GM13976 (cell line): ENCODE results near the gene COX17.
A peak's percentile ranks its signal among the peaks of the same experiment; 100 is the strongest.

Experiments used
- DNase-seq: peaks from one replicate; pipeline ENCODE4 v3.0.0; 2012; ENCODE audit warnings: low spot score
- in situ Hi-C: fragments of 300-500 bp; cut with MboI; formaldehyde crosslinking; loops from one replicate; pipeline ENCODE4 v1.12.0; 2022; ENCODE audit warnings: low sequenced_read_pairs, mixed read lengths, inconsistent platforms; ENCODE audit not compliant: unreplicated experiment
- TF ChIP-seq, protein P1 (sequence below): IDR thresholded peaks from 2 replicates; pipeline ENCODE4 v1.5.1; 2012; ENCODE audit warnings: borderline replicate concordance, mild to moderate bottlenecking; ENCODE audit not compliant: insufficient read depth; ENCODE audit errors: extremely low read depth, missing control alignments, control extremely low read depth

The COX17 gene

DNA sequence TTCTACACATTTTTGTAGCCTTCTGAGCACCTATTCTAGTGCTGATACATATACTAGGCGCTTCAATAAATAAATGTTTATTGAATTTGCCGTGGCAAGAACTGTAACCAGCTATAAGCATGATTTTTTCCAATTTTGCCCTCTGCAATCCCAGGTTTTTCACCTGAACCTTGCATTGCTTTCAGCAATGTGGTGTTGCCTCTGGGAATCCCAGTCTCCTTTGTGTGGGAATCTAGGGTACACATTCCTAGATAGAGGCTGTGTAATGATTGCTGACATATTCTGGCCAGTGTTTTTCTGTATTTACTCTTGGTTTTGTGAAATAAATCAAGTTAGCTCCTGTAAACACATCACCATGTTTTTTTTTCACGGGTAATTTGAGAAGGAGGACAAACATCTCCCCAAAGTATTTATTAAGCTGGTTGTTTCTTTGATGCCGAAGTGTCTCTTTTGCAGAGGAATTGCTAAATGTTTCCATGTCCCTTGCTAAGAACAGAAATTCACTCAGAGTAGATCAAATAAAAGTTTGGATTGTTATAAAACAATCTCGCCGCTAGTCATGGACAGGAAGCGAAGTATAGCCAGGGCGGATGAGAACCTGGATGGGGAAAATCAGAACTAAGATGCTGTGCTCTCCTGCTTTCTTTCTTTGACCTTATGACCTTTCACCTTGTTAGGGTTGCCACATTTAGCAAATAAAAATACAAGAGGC is 26.8 kb upstream of the COX17 start:
- TF ChIP-seq, protein P1, sequence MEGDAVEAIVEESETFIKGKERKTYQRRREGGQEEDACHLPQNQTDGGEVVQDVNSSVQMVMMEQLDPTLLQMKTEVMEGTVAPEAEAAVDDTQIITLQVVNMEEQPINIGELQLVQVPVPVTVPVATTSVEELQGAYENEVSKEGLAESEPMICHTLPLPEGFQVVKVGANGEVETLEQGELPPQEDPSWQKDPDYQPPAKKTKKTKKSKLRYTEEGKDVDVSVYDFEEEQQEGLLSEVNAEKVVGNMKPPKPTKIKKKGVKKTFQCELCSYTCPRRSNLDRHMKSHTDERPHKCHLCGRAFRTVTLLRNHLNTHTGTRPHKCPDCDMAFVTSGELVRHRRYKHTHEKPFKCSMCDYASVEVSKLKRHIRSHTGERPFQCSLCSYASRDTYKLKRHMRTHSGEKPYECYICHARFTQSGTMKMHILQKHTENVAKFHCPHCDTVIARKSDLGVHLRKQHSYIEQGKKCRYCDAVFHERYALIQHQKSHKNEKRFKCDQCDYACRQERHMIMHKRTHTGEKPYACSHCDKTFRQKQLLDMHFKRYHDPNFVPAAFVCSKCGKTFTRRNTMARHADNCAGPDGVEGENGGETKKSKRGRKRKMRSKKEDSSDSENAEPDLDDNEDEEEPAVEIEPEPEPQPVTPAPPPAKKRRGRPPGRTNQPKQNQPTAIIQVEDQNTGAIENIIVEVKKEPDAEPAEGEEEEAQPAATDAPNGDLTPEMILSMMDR: no peak
- no peak for DNase-seq
- in situ Hi-C loops: no loop called here

DNA sequence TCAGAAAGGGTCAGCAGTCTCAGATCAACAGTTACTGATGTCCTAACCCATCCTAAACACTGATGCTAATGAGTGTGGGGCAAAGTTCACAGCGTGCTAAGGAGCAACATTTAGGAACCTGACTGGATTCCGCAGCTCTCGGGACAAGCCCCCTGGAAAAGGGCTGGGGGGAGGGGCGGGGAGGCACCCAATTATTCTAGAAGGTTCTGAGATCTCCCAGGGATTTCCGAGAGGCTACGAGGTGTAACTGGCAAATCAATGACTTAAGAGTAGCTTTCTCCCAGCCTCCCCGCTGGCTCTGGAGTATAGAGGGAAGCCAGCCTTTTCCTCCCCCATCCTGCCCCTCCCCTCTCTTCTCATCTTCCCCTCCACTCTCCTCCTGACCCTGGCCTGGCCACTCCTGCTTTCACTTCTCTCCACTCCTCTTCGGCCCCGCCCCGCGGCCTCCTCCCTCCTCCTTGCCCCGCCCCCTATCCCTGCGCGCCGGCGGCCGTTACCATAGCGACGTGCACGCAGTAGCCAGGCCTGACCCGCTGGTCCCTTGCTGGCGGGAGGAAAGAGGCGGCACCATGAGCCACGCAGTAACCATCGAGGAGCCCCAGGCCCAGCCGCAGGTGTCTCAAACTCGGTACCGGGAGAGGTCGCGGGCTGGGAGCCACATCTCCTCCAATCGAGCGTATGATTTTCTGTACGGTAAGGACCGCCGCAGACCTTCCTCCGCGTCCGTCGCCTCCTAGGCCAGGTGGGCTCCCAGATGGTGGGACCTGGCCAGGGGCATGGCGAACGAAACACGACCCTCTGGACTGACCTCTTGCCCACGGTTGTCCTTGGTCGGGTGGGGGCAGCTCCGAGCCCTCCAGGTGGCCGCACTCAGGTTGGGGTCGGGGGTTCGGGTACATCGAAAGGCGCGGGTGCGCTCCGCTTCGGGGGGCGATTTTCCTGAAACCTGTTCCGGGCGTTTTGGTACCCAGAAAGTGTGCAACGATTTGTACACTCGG is 25.6 kb upstream of the COX17 start, which contains the start of gene CFAP91:
Gene CFAP91, plus strand, starts transcription at position 493 of the 998 bp plus-strand sequence. Its CDS starts 77 bp downstream, at position 570.
- TF ChIP-seq, protein P1: no peak
- in situ Hi-C loops: no loop called here
- DNase-seq: peak; percentile 95

GRCh38 chr3:119700920-119701734 is 23.9 kb upstream of the COX17 start:
- DNase-seq: no peak
- TF ChIP-seq, protein P1: no peak
- in situ Hi-C loops: no loop called here

DNA sequence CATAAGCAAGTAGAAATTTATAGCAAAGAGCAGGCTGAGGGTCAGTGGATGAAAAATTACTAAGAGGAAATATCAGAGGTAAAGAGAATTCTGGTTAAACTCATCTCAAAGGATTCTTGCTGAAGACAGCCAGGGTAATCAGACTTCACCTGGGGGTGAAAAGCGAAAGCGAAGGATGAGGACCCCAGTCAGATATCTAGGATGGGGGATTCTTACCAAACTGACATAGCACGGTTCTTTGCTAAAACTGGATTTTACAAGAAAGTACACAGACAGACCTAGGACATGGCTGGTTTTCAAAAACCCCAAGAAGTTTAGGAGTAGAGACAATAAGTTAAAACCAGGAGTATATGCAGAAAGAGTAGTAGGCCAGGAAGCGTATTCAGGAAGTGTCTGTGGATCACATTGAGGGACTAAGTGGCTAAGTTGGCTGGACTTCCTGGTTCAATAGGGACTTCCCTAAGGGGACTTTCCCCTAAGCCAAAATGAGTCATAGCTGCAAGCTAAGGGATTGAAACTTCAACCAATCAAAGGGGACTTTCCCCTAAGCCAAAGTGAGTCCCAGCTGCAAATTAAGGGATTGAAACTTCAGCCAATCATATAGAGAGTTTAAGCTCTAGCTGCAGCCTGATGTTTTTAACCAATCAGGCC is 23.2 kb upstream of the COX17 start:
- DNase-seq: peak; percentile 42
- TF ChIP-seq, protein P1: no peak

GRCh38 chr3:119697394-119697793 is 20.2 kb upstream of the COX17 start:
- no peak for DNase-seq
- in situ Hi-C loops: loop anchor here (25.0 kb wide), 1 partner anchor 410 kb away; the partner anchor contains the start of gene ARHGAP31
- TF ChIP-seq, protein P1: no peak

More for the DNA sequence above, 23.2 kb upstream of the COX17 start:
- in situ Hi-C loops: no loop called here
